ENCODE data around the gene NMB. TPM values are rescaled to one million over a fixed set of nuclear protein-coding genes. Genes with fewer than 3 reads are reported as not detected.
"Not testable (repeated sequence)": the region's sequence is repeated elsewhere in the genome, so short reads cannot be mapped to it uniquely, and the experiment has no call there.

The NMB gene
- total and polyA plus RNA-seq, 2 experiments from 2014 or later: 7.7 to 8.2 TPM

DNA sequence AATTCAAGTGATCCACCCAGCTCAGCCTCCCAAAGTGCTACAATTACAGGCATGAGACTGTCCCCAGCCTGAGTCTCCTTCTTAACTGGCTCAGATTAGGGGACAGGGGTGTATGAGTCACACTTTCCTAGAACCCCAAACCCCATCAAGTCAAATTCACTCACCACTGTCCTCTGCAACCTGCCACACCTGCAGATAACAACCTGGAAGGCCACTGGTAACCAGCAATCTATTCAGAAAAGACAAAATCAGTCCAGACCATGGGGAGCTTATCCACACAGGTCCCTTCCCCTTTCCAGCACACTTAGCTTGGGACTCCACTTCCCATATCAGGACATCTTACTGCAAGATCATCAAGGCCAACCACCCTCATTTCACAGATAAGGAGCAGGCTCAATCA lies 10.3 kb downstream of the NMB start:
- no peaks in the 10 kb centered on the region for H3K27me3 ChIP-seq (replicated peaks; ENCODE audit: insufficient read depth)

DNA sequence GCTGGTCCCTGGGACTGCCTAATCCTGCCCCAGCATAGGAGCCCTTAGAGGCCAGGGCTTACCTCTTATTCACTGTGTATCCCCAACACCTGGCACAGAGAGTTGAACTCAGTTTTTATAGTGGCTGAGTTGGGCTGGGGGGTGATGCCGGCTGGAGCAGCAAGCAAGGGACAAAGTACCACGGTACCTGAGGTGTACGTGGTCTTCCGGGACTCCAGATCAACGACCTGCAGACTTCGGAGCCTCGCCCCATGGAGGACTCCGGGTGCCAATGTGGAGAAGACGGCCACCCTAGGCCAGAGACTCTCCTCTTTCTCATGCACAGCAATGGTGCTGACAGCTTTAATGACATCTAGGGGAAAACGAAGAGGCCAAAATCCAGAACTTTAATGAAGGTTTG lies 12.0 kb downstream of the NMB start:
- Histone ChIP-seq H3K27me3 (replicated peaks; ENCODE audit: insufficient read depth) (no peaks in the 10 kb centered on the region), H3F3A (ENCODE audit: insufficient read depth) (peaks cover 6% of the 10 kb centered on the region; the same call in 1 of the 2 replicates), H2AFZ (no peak overlapping the region), H3K4me1 (ENCODE audit: insufficient read depth) (peaks cover 10% of the 10 kb centered on the region), H3K27ac (no peak overlapping the region), H3K9me3 (ENCODE audit: low read depth) (no peaks in the 10 kb centered on the region), H3K4me2 (ENCODE audit: unreplicated experiment) (no peak overlapping the region), H3K36me3 (ENCODE audit: low read depth) (peaks cover 58% of the 10 kb centered on the region; the same call in 1 of the 2 replicates), H3K9ac (no peak overlapping the region), H3K9me2 (ENCODE audit: insufficient read depth) (no peaks in the 10 kb centered on the region), H3K79me2 (ENCODE audit: insufficient read depth) (peaks cover 16% of the 10 kb centered on the region; the same call in 1 of the 2 replicates), H3K4me3 (no peak overlapping the region), H4K20me1 (ENCODE audit: insufficient read depth) (no peaks in the 10 kb centered on the region)
- WGBS, 2 experiments (ENCODE audit: low coverage in 1 of 2, low lambda C conversion rate in 2 of 2, missing lambda C conversion rate in 2 of 2): 88 to 92% methylated on average over 10 of the region's 10 CpGs
- in situ Hi-C loops (cut with MboI): no loop called here
- no peak for DNase-seq
- TF ChIP-seq EZH2phosphoT487 (IDR thresholded peaks at IDR 0.05; ENCODE audit: insufficient read depth, low read depth): no peak
- no peak for TF ChIP-seq EZH2 (IDR thresholded peaks at IDR 0.05; ENCODE audit: insufficient read depth, poor library complexity, severe bottlenecking)

More for the DNA sequence above, 10.3 kb downstream of the NMB start:
- no peak overlapping the region for H3K4me2 ChIP-seq (ENCODE audit: unreplicated experiment)
- peaks cover 26% of the 10 kb centered on the region for H3K79me2 ChIP-seq (ENCODE audit: insufficient read depth)
- in situ Hi-C loops (cut with MboI): no loop called here
- no peaks in the 10 kb centered on the region for H3K9me2 ChIP-seq (ENCODE audit: insufficient read depth)
- no peak overlapping the region for H2AFZ ChIP-seq
- H3F3A ChIP-seq (ENCODE audit: insufficient read depth): peaks cover 17% of the 10 kb centered on the region; the same call in 1 of the 2 replicates
- no peak overlapping the region for H3K27ac ChIP-seq
- H3K36me3 ChIP-seq (ENCODE audit: low read depth): peaks cover 51% of the 10 kb centered on the region
- no peaks in the 10 kb centered on the region for H4K20me1 ChIP-seq (ENCODE audit: insufficient read depth)
- peaks cover 22% of the 10 kb centered on the region for H3K4me1 ChIP-seq (ENCODE audit: insufficient read depth)
- TF ChIP-seq EZH2 (IDR thresholded peaks at IDR 0.05; ENCODE audit: insufficient read depth, poor library complexity, severe bottlenecking) (no peak), EZH2phosphoT487 (IDR thresholded peaks at IDR 0.05; ENCODE audit: insufficient read depth, low read depth) (no peak)
- no peak for DNase-seq
- no peak overlapping the region for H3K9ac ChIP-seq
- no peak overlapping the region for H3K4me3 ChIP-seq
- H3K9me3 ChIP-seq (ENCODE audit: low read depth): no peaks in the 10 kb centered on the region

DNA sequence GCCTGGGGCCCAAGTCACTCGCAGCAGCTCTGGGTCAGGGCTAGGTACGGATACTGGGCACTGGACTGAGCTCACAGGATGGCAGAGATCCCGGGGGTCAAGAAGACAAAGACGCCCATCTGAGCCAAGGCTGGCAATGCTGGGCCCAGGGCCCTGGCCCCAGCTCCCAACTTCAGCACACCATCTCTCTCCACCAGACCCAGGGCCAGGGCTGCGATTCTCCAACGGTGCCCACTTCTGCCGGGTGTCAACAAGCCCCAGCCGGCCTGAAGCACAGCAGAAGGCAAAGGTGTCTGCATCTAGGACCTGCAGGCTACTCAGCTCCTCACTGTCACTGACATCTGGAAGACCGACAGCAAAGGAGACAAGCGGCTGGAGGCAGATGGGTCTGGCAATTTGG lies 12.5 kb downstream of the NMB start:
- Histone ChIP-seq H3K27me3 (replicated peaks; ENCODE audit: insufficient read depth) (no peaks in the 10 kb centered on the region), H3K4me3 (no peak overlapping the region), H3K27ac (no peak overlapping the region), H3K36me3 (ENCODE audit: low read depth) (peaks cover 59% of the 10 kb centered on the region; the same call in 1 of the 2 replicates), H3K9me2 (ENCODE audit: insufficient read depth) (no peaks in the 10 kb centered on the region), H3K9ac (no peak overlapping the region), H2AFZ (no peak overlapping the region), H3K4me1 (ENCODE audit: insufficient read depth) (peaks cover 10% of the 10 kb centered on the region), H3K9me3 (ENCODE audit: low read depth) (no peaks in the 10 kb centered on the region), H3F3A (ENCODE audit: insufficient read depth) (peaks cover 6% of the 10 kb centered on the region; the same call in 1 of the 2 replicates), H3K79me2 (ENCODE audit: insufficient read depth) (peaks cover 11% of the 10 kb centered on the region; the same call in 1 of the 2 replicates), H4K20me1 (ENCODE audit: insufficient read depth) (no peaks in the 10 kb centered on the region), H3K4me2 (ENCODE audit: unreplicated experiment) (no peak overlapping the region)
- no peak for DNase-seq
- TF ChIP-seq EZH2phosphoT487 (IDR thresholded peaks at IDR 0.05; ENCODE audit: insufficient read depth, low read depth) (no peak), EZH2 (IDR thresholded peaks at IDR 0.05; ENCODE audit: insufficient read depth, poor library complexity, severe bottlenecking) (no peak)
- WGBS, 2 experiments (ENCODE audit: low coverage in 1 of 2, low lambda C conversion rate in 2 of 2, missing lambda C conversion rate in 2 of 2): 74 to 75% methylated on average over 10 of the region's 10 CpGs
- in situ Hi-C loops (cut with MboI): no loop called here

DNA sequence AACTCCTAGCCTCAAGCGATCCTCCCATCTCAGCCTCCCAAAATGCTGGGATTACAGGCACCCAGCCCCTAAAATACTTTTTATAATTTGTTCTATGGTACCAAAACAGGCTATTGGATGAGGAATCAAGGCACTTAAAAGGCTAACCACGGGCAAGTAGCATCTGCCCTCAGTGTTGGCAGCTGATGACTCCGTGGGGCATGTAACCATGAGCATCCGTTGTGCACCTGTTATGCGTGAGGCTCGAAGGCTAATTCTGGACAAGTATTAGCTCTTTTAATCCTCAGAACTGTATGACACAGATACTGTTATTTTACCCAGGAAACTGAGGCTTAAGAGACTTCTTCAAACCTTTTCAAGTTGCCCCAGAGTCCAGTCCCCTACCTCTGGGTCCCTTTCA lies 14.2 kb downstream of the NMB start:
- Histone ChIP-seq H3K9ac (no peak overlapping the region), H3K27me3 (replicated peaks; ENCODE audit: insufficient read depth) (no peaks in the 10 kb centered on the region), H3F3A (ENCODE audit: insufficient read depth) (peaks cover 3% of the 10 kb centered on the region; the same call in 1 of the 2 replicates), H3K9me3 (ENCODE audit: low read depth) (no peaks in the 10 kb centered on the region), H3K79me2 (ENCODE audit: insufficient read depth) (no peaks in the 10 kb centered on the region), H3K36me3 (ENCODE audit: low read depth) (peaks cover 59% of the 10 kb centered on the region; the same call in 1 of the 2 replicates), H3K4me3 (no peak overlapping the region), H4K20me1 (ENCODE audit: insufficient read depth) (no peaks in the 10 kb centered on the region), H3K4me2 (ENCODE audit: unreplicated experiment) (no peak overlapping the region), H2AFZ (no peak overlapping the region), H3K27ac (no peak overlapping the region), H3K4me1 (ENCODE audit: insufficient read depth) (peaks cover 3% of the 10 kb centered on the region), H3K9me2 (ENCODE audit: insufficient read depth) (no peaks in the 10 kb centered on the region)
- in situ Hi-C loops (cut with MboI): no loop called here
- 74 to 85% methylated on average over 6 of the region's 6 CpGs for WGBS, 2 experiments (ENCODE audit: low coverage in 1 of 2, low lambda C conversion rate in 2 of 2, missing lambda C conversion rate in 2 of 2)
- TF ChIP-seq EZH2phosphoT487 (IDR thresholded peaks at IDR 0.05; ENCODE audit: insufficient read depth, low read depth): no peak
- TF ChIP-seq EZH2 (IDR thresholded peaks at IDR 0.05; ENCODE audit: insufficient read depth, poor library complexity, severe bottlenecking): no peak
- no peak for DNase-seq

DNA sequence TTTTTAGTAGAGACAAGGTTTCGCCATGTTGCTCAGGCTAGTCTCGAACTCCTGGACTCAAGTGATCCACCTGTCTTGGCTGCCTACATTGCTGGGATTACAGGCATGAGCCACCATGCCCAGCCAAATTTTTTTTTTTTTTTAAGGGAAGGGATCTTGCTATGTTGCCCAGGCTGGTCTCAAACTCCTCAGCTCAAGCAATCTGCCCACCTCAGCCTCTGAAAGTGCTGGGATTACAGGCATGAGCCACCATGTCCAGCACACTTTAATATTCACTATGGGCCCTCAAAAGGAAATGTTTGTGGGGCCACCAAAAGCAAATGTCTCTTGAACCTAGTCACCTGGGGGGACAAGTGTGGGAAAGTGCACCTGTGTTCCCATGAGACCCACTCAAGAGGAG lies 15.4 kb downstream of the NMB start:
- H3K27me3 ChIP-seq (replicated peaks; ENCODE audit: insufficient read depth); H3K4me3 ChIP-seq; H3K79me2 ChIP-seq (ENCODE audit: insufficient read depth); DNase-seq; H3K4me2 ChIP-seq (ENCODE audit: unreplicated experiment); H3K9me3 ChIP-seq (ENCODE audit: low read depth); H3K9me2 ChIP-seq (ENCODE audit: insufficient read depth); H3F3A ChIP-seq (ENCODE audit: insufficient read depth); H4K20me1 ChIP-seq (ENCODE audit: insufficient read depth); in situ Hi-C loops (cut with MboI); H3K4me1 ChIP-seq (ENCODE audit: insufficient read depth); H3K9ac ChIP-seq; H3K27ac ChIP-seq; H2AFZ ChIP-seq: not testable (repeated sequence)
- peaks cover 47% of the 10 kb centered on the region; the same call in 1 of the 2 replicates for H3K36me3 ChIP-seq (ENCODE audit: low read depth)
- 50% methylated on average over 2 of the region's 2 CpGs for WGBS, 2 experiments (ENCODE audit: low coverage in 1 of 2, low lambda C conversion rate in 2 of 2, missing lambda C conversion rate in 2 of 2)

DNA sequence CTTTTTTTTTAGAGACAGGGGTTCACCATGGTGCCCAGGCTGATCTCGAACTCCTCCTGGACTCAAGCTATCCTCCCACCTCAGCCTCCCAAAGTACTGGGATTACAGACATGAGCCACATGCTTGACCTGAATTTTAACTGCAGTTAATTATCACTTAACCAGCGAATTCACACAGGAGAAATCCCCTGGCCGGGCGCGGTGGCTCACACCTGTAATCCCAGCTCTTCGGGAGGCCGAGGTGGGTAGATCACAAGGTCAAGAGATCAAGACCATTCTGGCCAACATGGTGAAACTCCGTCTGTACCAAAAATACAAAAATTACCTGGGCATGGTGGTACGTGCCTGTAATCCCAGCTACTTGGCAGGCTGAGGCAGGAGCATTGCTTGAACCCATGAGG lies 16.1 kb downstream of the NMB start:
- in situ Hi-C loops (cut with MboI); H3K79me2 ChIP-seq (ENCODE audit: insufficient read depth); H2AFZ ChIP-seq; H4K20me1 ChIP-seq (ENCODE audit: insufficient read depth); DNase-seq; H3K4me1 ChIP-seq (ENCODE audit: insufficient read depth); H3K9me2 ChIP-seq (ENCODE audit: insufficient read depth); H3K9ac ChIP-seq; H3K27me3 ChIP-seq (replicated peaks; ENCODE audit: insufficient read depth); H3K4me2 ChIP-seq (ENCODE audit: unreplicated experiment); H3F3A ChIP-seq (ENCODE audit: insufficient read depth); H3K27ac ChIP-seq; H3K4me3 ChIP-seq; H3K9me3 ChIP-seq (ENCODE audit: low read depth): not testable (repeated sequence)
- 95 to 97% methylated on average over 9 of the region's 9 CpGs for WGBS, 2 experiments (ENCODE audit: low coverage in 1 of 2, low lambda C conversion rate in 2 of 2, missing lambda C conversion rate in 2 of 2)
- peaks cover 44% of the 10 kb centered on the region; the same call in 1 of the 2 replicates for H3K36me3 ChIP-seq (ENCODE audit: low read depth)

Measured in GM23248 (cell line).